ENCODE results near the gene HSD3B7.
"Not testable (repeated sequence)": the region's sequence is repeated elsewhere in the genome, so short reads cannot be mapped to it uniquely, and the experiment has no call there.

Gene HSD3B7

DNA sequence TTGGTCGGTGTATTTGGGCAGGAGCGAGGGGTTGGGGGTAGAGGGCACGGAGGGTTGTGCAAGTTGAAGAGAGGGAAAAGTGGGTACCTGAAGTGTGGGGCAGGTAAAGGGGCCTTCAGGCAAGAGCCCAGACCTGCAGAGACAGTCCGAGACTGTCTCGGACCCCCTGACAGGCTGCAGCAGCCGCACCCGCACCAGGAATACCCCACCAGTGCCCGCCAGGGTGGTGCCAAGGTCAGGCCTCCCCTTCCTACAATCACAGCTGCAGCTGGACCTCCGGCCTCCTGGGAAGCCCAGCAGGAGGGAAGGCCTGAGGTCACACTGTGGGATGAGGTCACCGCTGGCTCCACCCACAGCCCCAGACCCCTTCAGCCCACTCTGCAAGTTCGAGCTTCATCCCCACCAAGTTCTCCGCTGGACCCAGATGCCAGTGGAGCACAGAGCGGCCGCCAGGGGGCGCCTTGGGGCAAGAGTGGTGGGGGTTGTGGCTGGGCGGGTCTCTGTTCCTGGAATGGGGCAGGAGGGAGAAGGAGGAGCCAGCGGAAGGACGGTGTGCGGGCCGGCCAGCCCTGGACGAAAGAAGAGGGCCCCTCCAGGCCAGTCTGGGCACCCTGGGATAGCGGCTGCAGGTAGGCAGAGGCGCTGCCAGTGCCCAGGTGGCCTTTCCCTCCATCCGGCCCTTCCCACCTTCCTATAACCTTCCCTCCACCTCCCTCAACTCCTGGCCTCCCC is at the start of gene HSD3B7:
Gene HSD3B7, plus strand, starts transcription at position 539 of the 732 bp plus-strand sequence. CDS start 452 bp downstream, outside the sequence.
- H3K4me2 ChIP-seq (ENCODE audit: low read length): no peak within 1 kb of the TSS
- H3K36me3 ChIP-seq (ENCODE audit: insufficient read depth, low read length): peaks cover 42% of the 10 kb centered on the region
- no peaks in the 10 kb centered on the region for H3K9me2 ChIP-seq (ENCODE audit: low read depth, low read length)
- H4K20me1 ChIP-seq (ENCODE audit: insufficient read depth, low read length): no peaks in the 10 kb centered on the region
- H3K79me2 ChIP-seq (ENCODE audit: insufficient read depth, low read length): no peaks in the 10 kb centered on the region
- H3K4me3 ChIP-seq (ENCODE audit: low read depth, low read length, poor library complexity, severe bottlenecking): no peak within 1 kb of the TSS
- H3K4me1 ChIP-seq (ENCODE audit: insufficient read depth, low read length, severe bottlenecking): peaks cover 18% of the 10 kb centered on the region
- no peak within 1 kb of the TSS for H3K27ac ChIP-seq (ENCODE audit: low read depth, low read length, poor library complexity, severe bottlenecking)
- no peak within 1 kb of the TSS for H2AFZ ChIP-seq (ENCODE audit: low read length)
- H3F3A ChIP-seq (ENCODE audit: insufficient read depth, low read length): no peaks in the 10 kb centered on the region
- TF ChIP-seq, protein P1, sequence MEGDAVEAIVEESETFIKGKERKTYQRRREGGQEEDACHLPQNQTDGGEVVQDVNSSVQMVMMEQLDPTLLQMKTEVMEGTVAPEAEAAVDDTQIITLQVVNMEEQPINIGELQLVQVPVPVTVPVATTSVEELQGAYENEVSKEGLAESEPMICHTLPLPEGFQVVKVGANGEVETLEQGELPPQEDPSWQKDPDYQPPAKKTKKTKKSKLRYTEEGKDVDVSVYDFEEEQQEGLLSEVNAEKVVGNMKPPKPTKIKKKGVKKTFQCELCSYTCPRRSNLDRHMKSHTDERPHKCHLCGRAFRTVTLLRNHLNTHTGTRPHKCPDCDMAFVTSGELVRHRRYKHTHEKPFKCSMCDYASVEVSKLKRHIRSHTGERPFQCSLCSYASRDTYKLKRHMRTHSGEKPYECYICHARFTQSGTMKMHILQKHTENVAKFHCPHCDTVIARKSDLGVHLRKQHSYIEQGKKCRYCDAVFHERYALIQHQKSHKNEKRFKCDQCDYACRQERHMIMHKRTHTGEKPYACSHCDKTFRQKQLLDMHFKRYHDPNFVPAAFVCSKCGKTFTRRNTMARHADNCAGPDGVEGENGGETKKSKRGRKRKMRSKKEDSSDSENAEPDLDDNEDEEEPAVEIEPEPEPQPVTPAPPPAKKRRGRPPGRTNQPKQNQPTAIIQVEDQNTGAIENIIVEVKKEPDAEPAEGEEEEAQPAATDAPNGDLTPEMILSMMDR (IDR thresholded peaks at IDR 0.05; ENCODE audit: low read length): peak; percentile 90
- TF ChIP-seq EZH2 (IDR thresholded peaks at IDR 0.05; ENCODE audit: borderline replicate concordance, low read length): no peak
- H3K9me3 ChIP-seq (ENCODE audit: low read length): no peaks in the 10 kb centered on the region
- no peak within 1 kb of the TSS for H3K9ac ChIP-seq (ENCODE audit: low read length)
- no peaks in the 10 kb centered on the region for H3K27me3 ChIP-seq (ENCODE audit: insufficient read depth, low read length)

DNA sequence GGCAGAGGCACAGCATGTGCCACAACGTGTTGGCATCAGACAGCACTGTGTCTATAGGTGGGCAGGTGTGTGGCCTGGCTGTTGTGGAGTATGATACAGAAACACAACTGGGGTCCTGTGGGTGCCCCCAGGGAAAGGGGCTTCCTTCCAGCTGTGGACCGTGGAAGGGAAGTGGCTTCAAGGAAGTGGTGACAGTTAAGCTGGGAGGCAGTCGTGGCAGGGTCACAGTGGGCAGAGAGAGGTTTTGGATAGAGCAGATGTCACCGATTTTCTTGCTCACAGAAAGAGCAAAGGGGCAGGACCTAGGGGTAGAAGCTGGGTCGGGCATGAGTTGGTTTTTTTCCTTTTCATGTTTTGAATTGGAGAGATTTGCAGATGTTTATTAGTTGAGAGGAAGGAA is 47.3 kb upstream of the HSD3B7 start:
- H3K9ac ChIP-seq (ENCODE audit: low read length): no peak overlapping the region
- TF ChIP-seq EZH2 (IDR thresholded peaks at IDR 0.05; ENCODE audit: borderline replicate concordance, low read length): no peak
- TF ChIP-seq, protein P1 (IDR thresholded peaks at IDR 0.05; ENCODE audit: low read length): no peak
- H3K79me2 ChIP-seq (ENCODE audit: insufficient read depth, low read length): no peaks in the 10 kb centered on the region

DNA sequence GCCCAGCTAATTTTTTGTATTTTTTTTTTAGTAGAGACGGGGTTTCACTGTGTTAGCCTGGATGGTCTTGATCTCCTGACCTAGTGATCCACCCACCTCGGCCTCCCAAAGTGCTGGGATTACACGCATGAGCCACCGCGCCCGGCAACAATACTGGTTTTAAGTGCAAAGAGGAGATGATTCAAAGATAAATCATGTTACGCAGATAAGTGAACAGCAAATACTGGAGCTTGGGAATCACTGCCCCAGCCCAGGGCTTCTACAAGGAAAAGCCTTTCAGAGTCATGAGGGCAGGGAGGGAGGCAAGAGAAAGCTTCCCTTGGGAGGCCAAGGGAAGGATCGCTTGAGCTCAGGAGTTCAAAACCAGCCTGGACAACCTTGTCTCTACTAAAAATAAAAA is 45.4 kb upstream of the HSD3B7 start:
- not testable (repeated sequence) for H3K4me2 ChIP-seq (ENCODE audit: low read length); H3F3A ChIP-seq (ENCODE audit: insufficient read depth, low read length); H3K9ac ChIP-seq (ENCODE audit: low read length); H2AFZ ChIP-seq (ENCODE audit: low read length); H3K4me3 ChIP-seq (ENCODE audit: low read depth, low read length, poor library complexity, severe bottlenecking); H4K20me1 ChIP-seq (ENCODE audit: insufficient read depth, low read length); H3K79me2 ChIP-seq (ENCODE audit: insufficient read depth, low read length); H3K27me3 ChIP-seq (ENCODE audit: insufficient read depth, low read length); H3K9me3 ChIP-seq (ENCODE audit: low read length); H3K27ac ChIP-seq (ENCODE audit: low read depth, low read length, poor library complexity, severe bottlenecking); H3K9me2 ChIP-seq (ENCODE audit: low read depth, low read length)
- Histone ChIP-seq H3K36me3 (ENCODE audit: insufficient read depth, low read length) (peaks cover 26% of the 10 kb centered on the region; the same call in 1 of the 2 replicates), H3K4me1 (ENCODE audit: insufficient read depth, low read length, severe bottlenecking) (peaks cover 23% of the 10 kb centered on the region)

More for the DNA sequence above, 47.3 kb upstream of the HSD3B7 start:
- H3K27ac ChIP-seq (ENCODE audit: low read depth, low read length, poor library complexity, severe bottlenecking): peak overlapping the region; percentile 33
- H3K9me2 ChIP-seq (ENCODE audit: low read depth, low read length): no peaks in the 10 kb centered on the region
- peaks cover 14% of the 10 kb centered on the region; the same call in 1 of the 2 replicates for H3K36me3 ChIP-seq (ENCODE audit: insufficient read depth, low read length)
- H3K4me2 ChIP-seq (ENCODE audit: low read length): no peak overlapping the region
- H2AFZ ChIP-seq (ENCODE audit: low read length): no peak overlapping the region
- no peaks in the 10 kb centered on the region for H3K9me3 ChIP-seq (ENCODE audit: low read length)
- no peaks in the 10 kb centered on the region for H4K20me1 ChIP-seq (ENCODE audit: insufficient read depth, low read length)
- no peaks in the 10 kb centered on the region for H3F3A ChIP-seq (ENCODE audit: insufficient read depth, low read length)
- H3K4me3 ChIP-seq (ENCODE audit: low read depth, low read length, poor library complexity, severe bottlenecking): no peak overlapping the region
- no peaks in the 10 kb centered on the region for H3K27me3 ChIP-seq (ENCODE audit: insufficient read depth, low read length)
- peaks cover 23% of the 10 kb centered on the region for H3K4me1 ChIP-seq (ENCODE audit: insufficient read depth, low read length, severe bottlenecking)
